SU-DHL-6 (cell line): Measurements from ENCODE around the gene SPAG9.

Experiments used
- CTCF ChIP-seq: fragments of 200-600 bp; sonication (generic); IDR thresholded peaks from one replicate; pipeline ENCODE4 v1.5.1; 2017; ENCODE audit warnings: antibody characterized with exemption, mild to moderate bottlenecking, low read length, moderate library complexity; ENCODE audit not compliant: insufficient read depth, poor library complexity, severe bottlenecking
- EZH2phosphoT487 ChIP-seq: fragments of 200-600 bp; sonication (generic), shearing (Covaris generic); conservative IDR thresholded peaks from 2 replicates; pipeline ENCODE4 v1.6.1; 2018; ENCODE audit warnings: mild to moderate bottlenecking, antibody characterized with exemption, low read length, moderate library complexity, mixed read lengths

GRCh38 chr17:50920041-50920410 lies 200.6 kb downstream of the SPAG9 start:
- TF ChIP-seq CTCF (no peak), EZH2phosphoT487 (no peak)
